ENCODE results near the gene DUS1L. TPM values are rescaled to one million over a fixed set of nuclear protein-coding genes. Genes with fewer than 3 reads are reported as not detected.
A peak's percentile ranks its signal among the peaks of the same experiment; 100 is the strongest.

DUS1L gene
- total RNA-seq, 1 donor from 2014 or later = 64.6 TPM

GRCh38 chr17:82100502-82101298 lies 35.1 kb upstream of the DUS1L start:
- peak overlapping the region; percentile 96 for H3K27ac ChIP-seq (replicated peaks)
- intact Hi-C loops (cut with micrococcal nuclease) = no loop called here

GRCh38 chr17:82098939-82099763 lies 33.5 kb upstream of the DUS1L start:
- H3K9me3 ChIP-seq (replicated peaks) = no peaks in the 10 kb centered on the region
- H3K36me3 ChIP-seq = peaks cover 20% of the 10 kb centered on the region
- H3K4me1 ChIP-seq = peaks cover 57% of the 10 kb centered on the region
- peak overlapping the region; percentile 96 for H3K27ac ChIP-seq (replicated peaks)
- intact Hi-C loops (cut with micrococcal nuclease) = no loop called here
- DNase-seq = no peak
- no peak for TF ChIP-seq CTCF (IDR thresholded peaks at IDR 0.05; ENCODE audit: borderline replicate concordance)
- H3K27me3 ChIP-seq (ENCODE audit: low read depth) = no peaks in the 10 kb centered on the region
- peak overlapping the region; percentile 80 for H3K4me3 ChIP-seq

More at GRCh38 chr17:82100502-82101298, 35.1 kb upstream of the DUS1L start:
- TF ChIP-seq CTCF (IDR thresholded peaks at IDR 0.05; ENCODE audit: borderline replicate concordance) = no peak
- DNase-seq = no peak
- Histone ChIP-seq H3K9me3 (replicated peaks) (no peaks in the 10 kb centered on the region), H3K4me3 (no peak overlapping the region), H3K4me1 (peaks cover 59% of the 10 kb centered on the region), H3K36me3 (peaks cover 4% of the 10 kb centered on the region), H3K27me3 (ENCODE audit: low read depth) (no peaks in the 10 kb centered on the region)

GRCh38 chr17:82098169-82098938 lies 32.8 kb upstream of the DUS1L start, which contains the start of gene FASN:
FASN (minus strand) TSS chr17:82098236; CDS start chr17:82096445, 1,791 bp downstream.
- peak; percentile 59 for TF ChIP-seq CTCF (IDR thresholded peaks at IDR 0.05; ENCODE audit: borderline replicate concordance)
- H3K27ac ChIP-seq (replicated peaks) = peak within 1 kb of the TSS; percentile 96
- peak within 1 kb of the TSS; percentile 80 for H3K4me3 ChIP-seq
- no peaks in the 10 kb centered on the region for H3K9me3 ChIP-seq (replicated peaks)
- H3K4me1 ChIP-seq = peaks cover 49% of the 10 kb centered on the region
- intact Hi-C loops (cut with micrococcal nuclease) = no loop called here
- H3K36me3 ChIP-seq = peaks cover 28% of the 10 kb centered on the region
- peak; percentile 96 for DNase-seq
- no peaks in the 10 kb centered on the region for H3K27me3 ChIP-seq (ENCODE audit: low read depth)

- Histone ChIP-seq H3K27me3 (ENCODE audit: low read depth) (no peaks in the 10 kb centered on the region), H3K27ac (replicated peaks) (peak overlapping the region; percentile 96), H3K36me3 (peaks cover 33% of the 10 kb centered on the region), H3K4me1 (peaks cover 47% of the 10 kb centered on the region), H3K4me3 (peak overlapping the region; percentile 80), H3K9me3 (replicated peaks) (no peaks in the 10 kb centered on the region)
- DNase-seq = no peak
- no peak for TF ChIP-seq CTCF (IDR thresholded peaks at IDR 0.05; ENCODE audit: borderline replicate concordance)
- intact Hi-C loops (cut with micrococcal nuclease) = no loop called here
These were observed 32.2 kb upstream of the DUS1L start for GRCh38 chr17:82097919-82098168.

- H3K9me3 ChIP-seq (replicated peaks) = no peaks in the 10 kb centered on the region
- intact Hi-C loops (cut with micrococcal nuclease) = no loop called here
- H3K27ac ChIP-seq (replicated peaks) = peak overlapping the region; percentile 96
- no peak for DNase-seq
- H3K4me3 ChIP-seq = peak overlapping the region; percentile 80
- peaks cover 38% of the 10 kb centered on the region for H3K36me3 ChIP-seq
- no peak for TF ChIP-seq CTCF (IDR thresholded peaks at IDR 0.05; ENCODE audit: borderline replicate concordance)
- peaks cover 47% of the 10 kb centered on the region for H3K4me1 ChIP-seq
- no peaks in the 10 kb centered on the region for H3K27me3 ChIP-seq (ENCODE audit: low read depth)
These were observed 31.7 kb upstream of the DUS1L start for GRCh38 chr17:82097184-82097918.
